GM12891 (cell line): ENCODE measurements around the gene UBE2J2.

Experiments used
- POLR2A ChIP-seq: IDR thresholded peaks from 2 replicates; pipeline ENCODE4 v1.6.1; 2011; ENCODE audit warnings: low read depth, low read length, control low read depth
- POLR2AphosphoS5 ChIP-seq: IDR thresholded peaks from 2 replicates; pipeline ENCODE4 v1.6.1; 2011; ENCODE audit warnings: low read depth, low read length, control low read depth
- POU2F2 ChIP-seq: IDR thresholded peaks from 2 replicates; pipeline ENCODE4 v1.6.1; 2011; ENCODE audit warnings: low read depth, mild to moderate bottlenecking, control low read depth, low read length, moderate library complexity
- SPI1 ChIP-seq: IDR thresholded peaks from 2 replicates; pipeline ENCODE4 v1.6.1; 2011; ENCODE audit warnings: low read depth, low read length, control low read depth

DNA sequence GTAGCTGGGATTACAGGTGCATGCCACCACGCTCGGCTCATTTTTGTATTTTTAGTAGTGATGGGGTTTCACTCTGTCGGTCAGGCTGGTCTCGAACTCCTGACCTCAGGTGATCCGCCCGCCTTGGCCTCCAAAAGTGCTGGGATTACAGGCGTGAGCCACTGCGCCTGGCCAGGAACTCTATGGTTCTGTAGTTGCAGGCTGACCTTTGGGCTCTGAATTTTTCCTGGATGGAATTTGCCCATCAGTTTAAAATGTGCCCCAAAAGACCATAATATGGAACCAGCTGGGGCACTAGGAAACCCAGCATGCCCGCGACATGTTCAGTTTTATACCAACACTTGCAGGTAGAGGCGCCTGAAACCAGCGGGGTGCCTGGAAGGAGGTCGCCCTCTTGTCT is 5.0 kb upstream of the UBE2J2 start:
- TF ChIP-seq POLR2AphosphoS5 (no peak), POLR2A (no peak), SPI1 (no peak), POU2F2 (no peak)
